Neutrophil (primary cell): ENCODE results near the gene RGS8.

Experiments
- H3K27ac ChIP-seq: fragments of 200-600 bp; sonication (generic); 2 replicates; pipeline ENCODE4 v1.5.1; 2016; ENCODE audit warnings: mild to moderate bottlenecking, moderate library complexity
- H3K27me3 ChIP-seq: fragments of 200-600 bp; sonication (generic); 2 replicates; pipeline ENCODE4 v1.6.0; 2016; ENCODE audit warnings: mild to moderate bottlenecking
- H3K36me3 ChIP-seq: fragments of 200-600 bp; sonication (generic); 2 replicates; pipeline ENCODE4 v1.5.1; 2017
- H3K4me1 ChIP-seq, 2 experiments: fragments of 200-600 bp in 1 of 2; sonication (generic) in 1 of 2; 1 replicate in 1 of 2; 2 replicates in 1 of 2; pipeline versions ENCODE4 v1.5.1 to v1.6.1; 2013 to 2016; ENCODE audit warnings: low read depth in 1 of 2, low read length in 1 of 2, mild to moderate bottlenecking in 1 of 2, moderate library complexity in 1 of 2; ENCODE audit not compliant: control insufficient read depth in 1 of 2, insufficient read depth in 1 of 2
- H3K4me3 ChIP-seq, 2 experiments: fragments of 200-600 bp in 1 of 2; sonication (generic) in 1 of 2; 1 replicate in 1 of 2; 2 replicates in 1 of 2; pipeline ENCODE4 v1.5.1; 2013 to 2016; ENCODE audit warnings: low read depth in 1 of 2, low read length in 1 of 2, mild to moderate bottlenecking in 1 of 2, moderate library complexity in 1 of 2
- H3K9me3 ChIP-seq: fragments of 200-600 bp; sonication (generic); 2 replicates; pipeline ENCODE4 v1.5.1; 2016
- TF ChIP-seq, protein P1 (sequence below): fragments of 200-600 bp; sonication (generic); IDR thresholded peaks from 2 replicates; pipeline ENCODE4 v1.5.1; 2016; ENCODE audit warnings: antibody characterized with exemption

Gene RGS8

DNA sequence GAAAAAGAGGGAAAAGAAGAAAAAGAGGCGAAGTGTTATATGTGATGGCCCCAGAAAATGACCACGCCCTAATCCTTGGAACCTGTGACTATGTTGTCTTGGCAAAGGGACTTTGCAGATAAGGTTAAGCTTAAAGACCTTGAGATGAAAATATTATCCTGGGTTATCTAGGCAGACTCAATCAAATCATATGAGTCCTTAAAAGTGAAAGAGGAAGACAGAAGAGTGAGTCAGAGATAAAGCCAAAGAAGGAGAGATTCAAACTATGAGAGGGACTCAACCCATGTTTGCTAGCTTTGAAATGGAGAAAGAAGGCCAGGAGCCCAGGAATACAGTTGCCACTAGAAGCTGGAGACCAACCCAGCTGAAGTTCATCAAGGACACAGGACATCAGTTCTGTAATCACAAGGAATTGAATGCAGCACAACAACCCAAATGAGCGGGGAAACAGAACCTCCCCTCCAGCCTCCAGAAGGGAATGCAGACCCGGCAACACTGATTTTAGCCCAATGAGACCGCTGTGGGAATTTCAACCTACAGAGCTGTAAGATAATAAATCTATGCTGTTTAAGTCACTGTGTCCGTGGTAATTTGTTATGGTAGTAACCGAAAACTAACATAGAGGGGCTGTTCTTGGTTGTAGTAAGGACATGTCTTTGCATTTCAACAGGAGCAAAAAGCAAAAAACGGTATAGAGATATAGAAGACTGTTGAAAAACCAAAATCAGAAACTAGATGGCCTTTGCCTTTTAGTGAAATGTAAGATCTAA is 4.2 kb upstream of the RGS8 start:
- H3K36me3 ChIP-seq = no peaks in the 10 kb centered on the region
- TF ChIP-seq, protein P1, sequence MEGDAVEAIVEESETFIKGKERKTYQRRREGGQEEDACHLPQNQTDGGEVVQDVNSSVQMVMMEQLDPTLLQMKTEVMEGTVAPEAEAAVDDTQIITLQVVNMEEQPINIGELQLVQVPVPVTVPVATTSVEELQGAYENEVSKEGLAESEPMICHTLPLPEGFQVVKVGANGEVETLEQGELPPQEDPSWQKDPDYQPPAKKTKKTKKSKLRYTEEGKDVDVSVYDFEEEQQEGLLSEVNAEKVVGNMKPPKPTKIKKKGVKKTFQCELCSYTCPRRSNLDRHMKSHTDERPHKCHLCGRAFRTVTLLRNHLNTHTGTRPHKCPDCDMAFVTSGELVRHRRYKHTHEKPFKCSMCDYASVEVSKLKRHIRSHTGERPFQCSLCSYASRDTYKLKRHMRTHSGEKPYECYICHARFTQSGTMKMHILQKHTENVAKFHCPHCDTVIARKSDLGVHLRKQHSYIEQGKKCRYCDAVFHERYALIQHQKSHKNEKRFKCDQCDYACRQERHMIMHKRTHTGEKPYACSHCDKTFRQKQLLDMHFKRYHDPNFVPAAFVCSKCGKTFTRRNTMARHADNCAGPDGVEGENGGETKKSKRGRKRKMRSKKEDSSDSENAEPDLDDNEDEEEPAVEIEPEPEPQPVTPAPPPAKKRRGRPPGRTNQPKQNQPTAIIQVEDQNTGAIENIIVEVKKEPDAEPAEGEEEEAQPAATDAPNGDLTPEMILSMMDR = no peak
- H3K4me3 ChIP-seq = no peak overlapping the region
- no peak overlapping the region for H3K27ac ChIP-seq
- H3K27me3 ChIP-seq = peaks cover 36% of the 10 kb centered on the region
- H3K9me3 ChIP-seq = no peaks in the 10 kb centered on the region
- no peaks in the 10 kb centered on the region for H3K4me1 ChIP-seq

DNA sequence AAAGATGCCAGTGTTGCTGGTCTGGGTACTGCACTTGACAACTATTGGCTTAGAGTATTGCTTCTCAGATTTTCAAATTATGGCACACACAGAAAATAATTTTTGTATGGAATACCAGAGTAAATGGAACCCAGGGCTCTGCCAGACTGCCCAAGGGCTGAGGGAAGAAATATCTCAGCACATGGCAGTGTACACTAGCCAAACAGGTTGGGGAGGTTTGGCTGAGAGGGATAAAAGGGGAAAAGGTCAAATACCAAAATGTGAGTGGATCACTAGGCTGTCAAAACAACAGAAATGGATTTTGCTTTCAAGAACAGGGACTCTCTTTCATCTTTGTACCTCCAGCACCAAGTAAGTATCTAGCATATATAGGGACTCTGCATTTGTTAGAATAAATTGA is 3.0 kb upstream of the RGS8 start:
- H3K27me3 ChIP-seq = peaks cover 48% of the 10 kb centered on the region
- H3K4me3 ChIP-seq = no peak overlapping the region
- H3K27ac ChIP-seq = no peak overlapping the region
- TF ChIP-seq, protein P1 = no peak
- H3K9me3 ChIP-seq = no peaks in the 10 kb centered on the region
- no peaks in the 10 kb centered on the region for H3K4me1 ChIP-seq
- H3K36me3 ChIP-seq = no peaks in the 10 kb centered on the region

DNA sequence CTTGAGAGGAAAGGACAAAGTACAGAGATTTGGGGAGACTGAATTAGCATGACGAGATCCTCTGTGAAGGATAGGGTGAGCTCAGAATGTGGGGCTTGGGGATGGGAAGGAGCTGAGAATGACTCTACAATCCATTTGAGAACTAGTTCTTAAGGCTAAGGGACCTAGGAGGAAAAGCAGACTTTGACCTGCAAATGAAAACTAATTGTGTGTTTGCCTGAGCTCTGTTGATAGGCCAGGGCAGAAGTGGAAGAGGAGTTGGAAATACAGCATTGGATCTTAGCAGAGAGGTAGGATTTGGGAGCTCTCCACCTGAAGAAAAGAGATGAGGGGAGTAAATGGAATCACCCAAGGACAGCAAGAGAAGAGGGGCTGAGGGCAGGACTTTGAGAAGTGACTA is 2.1 kb upstream of the RGS8 start:
- Histone ChIP-seq H3K36me3 (no peaks in the 10 kb centered on the region), H3K27me3 (peaks cover 58% of the 10 kb centered on the region), H3K27ac (no peak overlapping the region), H3K4me1 (no peaks in the 10 kb centered on the region), H3K4me3 (no peak overlapping the region), H3K9me3 (no peaks in the 10 kb centered on the region)
- TF ChIP-seq, protein P1 = no peak

DNA sequence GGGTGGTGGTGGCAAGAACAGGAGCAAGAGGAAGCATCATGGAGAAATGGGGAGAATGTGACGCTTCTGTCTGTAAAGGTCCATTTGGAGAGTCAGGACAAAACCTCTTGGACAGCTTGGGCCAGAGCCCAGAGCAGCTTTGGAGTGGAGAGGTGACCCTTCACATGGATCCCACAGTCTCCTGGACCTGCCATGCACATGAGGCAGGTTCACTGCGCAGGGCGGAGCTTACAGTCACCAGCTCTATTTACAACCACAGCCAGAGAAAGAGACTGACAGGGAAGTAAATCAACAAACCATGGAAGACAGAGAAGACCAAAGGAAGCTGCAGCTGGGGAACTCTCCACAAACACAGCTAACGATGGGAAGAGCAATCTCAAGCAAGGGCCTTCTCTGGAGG is 828 bp upstream of the RGS8 start:
- Histone ChIP-seq H3K4me1 (no peaks in the 10 kb centered on the region), H3K9me3 (no peaks in the 10 kb centered on the region), H3K36me3 (no peaks in the 10 kb centered on the region), H3K27me3 (peaks cover 64% of the 10 kb centered on the region), H3K4me3 (no peak overlapping the region), H3K27ac (no peak overlapping the region)
- TF ChIP-seq, protein P1 = no peak

DNA sequence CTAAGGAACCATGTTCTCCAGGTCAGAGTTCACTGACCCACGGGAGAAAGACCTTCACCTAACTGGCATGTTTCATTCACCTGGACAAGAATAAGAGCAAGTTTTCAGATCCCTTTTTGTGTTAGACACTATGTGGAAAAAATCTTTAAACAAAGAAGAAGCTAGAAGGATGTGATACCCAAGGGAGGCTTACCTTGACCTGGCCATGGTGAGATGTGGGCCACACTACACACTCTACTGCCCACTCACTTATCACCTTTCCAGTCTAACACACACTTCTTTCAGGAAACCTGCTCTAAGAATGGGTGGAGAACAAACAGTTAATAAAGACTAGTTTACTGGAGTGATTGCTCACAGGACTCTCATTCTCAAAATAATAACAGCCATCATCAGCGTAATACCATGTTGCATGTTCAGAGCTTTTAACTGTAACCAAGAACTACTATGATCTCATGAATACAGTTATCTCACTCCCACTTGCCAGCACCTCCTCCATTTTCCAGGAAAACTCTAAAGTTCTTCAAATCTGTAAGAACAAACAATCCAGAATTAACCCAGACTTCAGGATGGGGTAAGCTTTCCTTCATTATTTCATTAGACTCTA is 1.4 kb downstream of the RGS8 start:
- H3K4me1 ChIP-seq = no peaks in the 10 kb centered on the region
- H3K27me3 ChIP-seq = peaks cover 65% of the 10 kb centered on the region
- H3K4me3 ChIP-seq = no peak overlapping the region
- no peaks in the 10 kb centered on the region for H3K36me3 ChIP-seq
- no peak overlapping the region for H3K27ac ChIP-seq
- TF ChIP-seq, protein P1 = no peak
- H3K9me3 ChIP-seq = no peaks in the 10 kb centered on the region
